Activated B cell treated with CpG ODN at 0.5 μM for 24 hours (primary cell): Measurements from ENCODE around the gene SMO. TPM values are rescaled to one million over a fixed set of nuclear protein-coding genes. Genes with fewer than 3 reads are reported as not detected.

ENCODE experiments used
- ATAC-seq: fragments of 200-7000 bp; cut with Tn5 transposase; one replicate; pipeline ENCODE4 v1.10.0; 2021; ENCODE audit warnings: low read depth, mild to moderate bottlenecking, moderate library complexity
- CTCF ChIA-PET: fragments of 350-600 bp; sonication (Branson Sonifier 250); formaldehyde crosslinking; loops from one replicate; lab custom pipeline; 2021; ENCODE audit warnings: antibody characterized with exemption; lab: Charles Lee
- POLR2A ChIA-PET: fragments of 350-600 bp; sonication (Branson Sonifier 250); formaldehyde crosslinking; loops from one replicate; lab custom pipeline; 2021; ENCODE audit warnings: antibody characterized with exemption; lab: Charles Lee
- DNase-seq: peaks from one replicate; pipeline ENCODE4 v3.0.0; 2022
- H3K27ac Mint-ChIP-seq: one replicate; pipeline ENCODE4 v1.8.0; 2020; ENCODE audit warnings: mixed read lengths
- H3K27me3 Mint-ChIP-seq: one replicate; pipeline ENCODE4 v1.8.0; 2021; ENCODE audit warnings: mixed read lengths
- H3K36me3 Mint-ChIP-seq: one replicate; pipeline ENCODE4 v1.8.0; 2021; ENCODE audit warnings: low read depth, mixed read lengths
- H3K4me1 Mint-ChIP-seq: one replicate; pipeline ENCODE4 v1.8.0; 2021; ENCODE audit warnings: mixed read lengths
- H3K4me3 Mint-ChIP-seq: one replicate; pipeline ENCODE4 v1.8.0; 2020; ENCODE audit warnings: mild to moderate bottlenecking, mixed read lengths
- H3K9me3 Mint-ChIP-seq: one replicate; pipeline ENCODE4 v1.8.0; 2020; ENCODE audit warnings: mixed read lengths
- intact Hi-C: fragments of 100-400 bp; cut with micrococcal nuclease; formaldehyde crosslinking; loops from one replicate; pipeline ENCODE4 v1.15.1; 2024
- total RNA-seq: library from RNA; stranded (reverse); gene quantifications from 2 replicates; pipeline ENCODE4 v1.2.3, GENCODE V29; 2022
- TF ChIP-seq, protein P1 (sequence below): fragments of 200-600 bp; IDR thresholded peaks from one replicate; pipeline ENCODE4 v1.8.0; 2022; ENCODE audit warnings: antibody characterized with exemption, mild to moderate bottlenecking

SMO gene
- total RNA-seq, 1 donor from 2014 or later, result 1.8 TPM

GRCh38 chr7:129199406-129199805 is 11.0 kb downstream of the SMO start:
- ATAC-seq (no peak), DNase-seq (no peak)
- Mint-ChIP-seq H3K36me3 (no peaks in the 10 kb centered on the region), H3K4me1 (peaks cover 5% of the 10 kb centered on the region), H3K27ac (no peak overlapping the region), H3K27me3 (no peaks in the 10 kb centered on the region), H3K9me3 (no peaks in the 10 kb centered on the region), H3K4me3 (no peak overlapping the region)
- TF ChIP-seq, protein P1, sequence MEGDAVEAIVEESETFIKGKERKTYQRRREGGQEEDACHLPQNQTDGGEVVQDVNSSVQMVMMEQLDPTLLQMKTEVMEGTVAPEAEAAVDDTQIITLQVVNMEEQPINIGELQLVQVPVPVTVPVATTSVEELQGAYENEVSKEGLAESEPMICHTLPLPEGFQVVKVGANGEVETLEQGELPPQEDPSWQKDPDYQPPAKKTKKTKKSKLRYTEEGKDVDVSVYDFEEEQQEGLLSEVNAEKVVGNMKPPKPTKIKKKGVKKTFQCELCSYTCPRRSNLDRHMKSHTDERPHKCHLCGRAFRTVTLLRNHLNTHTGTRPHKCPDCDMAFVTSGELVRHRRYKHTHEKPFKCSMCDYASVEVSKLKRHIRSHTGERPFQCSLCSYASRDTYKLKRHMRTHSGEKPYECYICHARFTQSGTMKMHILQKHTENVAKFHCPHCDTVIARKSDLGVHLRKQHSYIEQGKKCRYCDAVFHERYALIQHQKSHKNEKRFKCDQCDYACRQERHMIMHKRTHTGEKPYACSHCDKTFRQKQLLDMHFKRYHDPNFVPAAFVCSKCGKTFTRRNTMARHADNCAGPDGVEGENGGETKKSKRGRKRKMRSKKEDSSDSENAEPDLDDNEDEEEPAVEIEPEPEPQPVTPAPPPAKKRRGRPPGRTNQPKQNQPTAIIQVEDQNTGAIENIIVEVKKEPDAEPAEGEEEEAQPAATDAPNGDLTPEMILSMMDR, result no peak
- intact Hi-C loops, result no loop called here
- ChIA-PET POLR2A (no interaction called here), CTCF (interaction anchor here (2.0 kb wide), 1 partner anchor 11 kb away, joined by 6 read pairs; no protein-coding TSS in a partner anchor)

DNA sequence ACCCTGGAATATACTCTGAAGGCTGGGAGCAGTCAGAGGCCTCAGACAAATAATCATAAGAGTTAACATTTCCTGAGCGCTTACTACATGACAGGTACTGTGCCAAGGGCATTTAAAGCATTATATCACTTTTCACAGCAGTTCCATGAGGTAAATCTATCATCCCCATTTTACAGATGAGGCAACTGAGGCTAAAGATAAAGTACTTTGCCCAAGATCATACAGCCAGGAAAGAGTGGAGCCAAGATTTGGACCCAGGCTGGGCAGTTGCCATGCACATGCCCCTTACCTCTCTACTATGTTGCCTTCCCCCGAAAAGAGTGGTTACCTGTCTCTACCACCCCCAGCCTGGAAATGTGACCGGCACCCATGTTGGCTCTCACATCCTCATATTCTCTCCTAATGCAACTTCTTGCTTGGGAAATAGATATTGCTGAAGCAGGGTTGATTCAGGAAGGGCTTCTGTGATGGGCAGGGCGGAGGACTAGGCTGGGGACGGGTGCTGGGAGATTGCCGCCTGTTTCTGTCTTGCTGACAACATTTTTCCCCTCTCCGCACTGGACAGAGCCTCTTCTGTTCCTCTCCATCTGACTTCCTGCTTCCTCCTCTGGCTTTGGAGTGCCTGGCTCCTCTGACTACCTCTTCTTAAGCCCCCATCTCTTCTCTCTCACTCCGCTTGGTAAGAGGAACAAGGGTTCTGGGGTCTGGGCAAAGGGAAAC is 13.8 kb downstream of the SMO start:
- H3K9me3 Mint-ChIP-seq, result no peaks in the 10 kb centered on the region
- intact Hi-C loops, result no loop called here
- ChIA-PET CTCF (no interaction called here), POLR2A (no interaction called here)
- no peaks in the 10 kb centered on the region for H3K36me3 Mint-ChIP-seq
- DNase-seq, result no peak
- no peak overlapping the region for H3K4me3 Mint-ChIP-seq
- H3K4me1 Mint-ChIP-seq, result peaks cover 7% of the 10 kb centered on the region
- no peak for ATAC-seq
- no peaks in the 10 kb centered on the region for H3K27me3 Mint-ChIP-seq
- TF ChIP-seq, protein P1, result no peak
- no peak overlapping the region for H3K27ac Mint-ChIP-seq

DNA sequence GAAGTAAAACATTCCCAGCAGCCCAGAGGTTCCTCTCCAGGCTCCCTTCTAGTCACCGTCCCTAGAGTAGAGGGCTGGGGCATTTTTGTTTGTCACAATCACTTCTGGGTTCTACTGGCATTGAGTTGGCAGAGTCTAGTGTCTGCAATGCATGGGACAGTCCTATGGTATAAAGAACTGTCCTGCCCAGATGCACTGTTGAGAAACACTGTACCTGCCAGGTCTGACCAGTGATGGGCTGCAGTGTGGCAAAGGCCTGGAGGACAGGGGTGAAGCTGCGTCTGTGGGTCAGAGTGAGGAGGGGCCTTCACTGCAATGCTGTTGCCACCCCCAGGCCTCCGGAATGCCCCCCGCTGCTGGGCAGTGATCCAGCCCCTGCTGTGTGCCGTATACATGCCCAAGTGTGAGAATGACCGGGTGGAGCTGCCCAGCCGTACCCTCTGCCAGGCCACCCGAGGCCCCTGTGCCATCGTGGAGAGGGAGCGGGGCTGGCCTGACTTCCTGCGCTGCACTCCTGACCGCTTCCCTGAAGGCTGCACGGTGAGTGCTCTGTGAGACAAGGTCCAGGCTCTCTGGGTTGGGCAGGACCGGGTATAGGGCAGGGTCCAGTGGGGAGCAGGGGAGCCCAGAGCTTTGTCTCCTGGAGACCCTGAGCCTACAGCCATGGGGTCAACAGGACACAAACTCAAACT is 14.8 kb downstream of the SMO start:
- no peak overlapping the region for H3K27ac Mint-ChIP-seq
- ChIA-PET POLR2A (no interaction called here), CTCF (no interaction called here)
- no peaks in the 10 kb centered on the region for H3K36me3 Mint-ChIP-seq
- ATAC-seq, result no peak
- no peak for DNase-seq
- H3K27me3 Mint-ChIP-seq, result no peaks in the 10 kb centered on the region
- TF ChIP-seq, protein P1, result no peak
- H3K4me1 Mint-ChIP-seq, result peaks cover 5% of the 10 kb centered on the region
- no peaks in the 10 kb centered on the region for H3K9me3 Mint-ChIP-seq
- intact Hi-C loops, result no loop called here
- no peak overlapping the region for H3K4me3 Mint-ChIP-seq

GRCh38 chr7:129205126-129205818 is 16.8 kb downstream of the SMO start:
- H3K9me3 Mint-ChIP-seq, result no peaks in the 10 kb centered on the region
- TF ChIP-seq, protein P1, result no peak
- H3K4me1 Mint-ChIP-seq, result peaks cover 3% of the 10 kb centered on the region
- peak; percentile 68 for ATAC-seq
- no peak overlapping the region for H3K27ac Mint-ChIP-seq
- H3K4me3 Mint-ChIP-seq, result no peak overlapping the region
- no peaks in the 10 kb centered on the region for H3K36me3 Mint-ChIP-seq
- DNase-seq, result no peak
- ChIA-PET POLR2A (no interaction called here), CTCF (no interaction called here)
- intact Hi-C loops, result loop anchor here (2.0 kb wide), 1 partner anchor 20 kb away; the partner anchor contains the start of gene AHCYL2
- H3K27me3 Mint-ChIP-seq, result no peaks in the 10 kb centered on the region
